ENCODE results near the gene FFAR4. TPM values are rescaled to one million over a fixed set of nuclear protein-coding genes. Genes with fewer than 3 reads are reported as not detected.

Gene FFAR4
- total and polyA plus RNA-seq, 2 of the 4 experiments (the other 2 are of a cell fraction), result not detected

- no TSS peak for BruUV-seq (replicated peaks)
- no peaks in the 10 kb centered on the region for H3K79me1 ChIP-seq (ENCODE audit: low read depth in 1 of 2, low read length in 2 of 2)
- no peak within 1 kb of the TSS for H3K18ac ChIP-seq (ENCODE audit: low read depth, low read length)
- H3K36me3 ChIP-seq (ENCODE audit: control insufficient read depth, insufficient read depth, low read length), result no peaks in the 10 kb centered on the region
- H3K4me1 ChIP-seq (ENCODE audit: control insufficient read depth, insufficient read depth, low read length), result no peaks in the 10 kb centered on the region
- no peak within 1 kb of the TSS for H3K23ac ChIP-seq (ENCODE audit: low read depth, low read length)
- no peak within 1 kb of the TSS for H3K9ac ChIP-seq (ENCODE audit: low read depth, low read length)
- in situ Hi-C loops (cut with MboI; ENCODE audit: low sequenced_read_pairs), result no loop called here
- dilution Hi-C loops (cut with HindIII; ENCODE audit: low sequenced_read_pairs, unreplicated experiment), result no loop called here
- H4K5ac ChIP-seq (ENCODE audit: low read depth, low read length), result no peak within 1 kb of the TSS
- no peak within 1 kb of the TSS for H3K14ac ChIP-seq (replicated peaks; ENCODE audit: low read depth, low read length)
- TF ChIP-seq, protein P1, sequence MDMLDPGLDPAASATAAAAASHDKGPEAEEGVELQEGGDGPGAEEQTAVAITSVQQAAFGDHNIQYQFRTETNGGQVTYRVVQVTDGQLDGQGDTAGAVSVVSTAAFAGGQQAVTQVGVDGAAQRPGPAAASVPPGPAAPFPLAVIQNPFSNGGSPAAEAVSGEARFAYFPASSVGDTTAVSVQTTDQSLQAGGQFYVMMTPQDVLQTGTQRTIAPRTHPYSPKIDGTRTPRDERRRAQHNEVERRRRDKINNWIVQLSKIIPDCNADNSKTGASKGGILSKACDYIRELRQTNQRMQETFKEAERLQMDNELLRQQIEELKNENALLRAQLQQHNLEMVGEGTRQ (IDR thresholded peaks at IDR 0.05; ENCODE audit: low read depth, low read length), result no peak
- TF ChIP-seq CHD1 (IDR thresholded peaks at IDR 0.05; ENCODE audit: low read depth, low read length), result no peak
- no peak for TF ChIP-seq BHLHE40 (IDR thresholded peaks at IDR 0.05; ENCODE audit: low read depth, low read length)
- no peak for TF ChIP-seq RAD21 (IDR thresholded peaks at IDR 0.05; ENCODE audit: low read length)
- TF ChIP-seq SMC3 (IDR thresholded peaks at IDR 0.05; ENCODE audit: low read depth, low read length), result no peak
- TF ChIP-seq MAFK (IDR thresholded peaks at IDR 0.05; ENCODE audit: low read depth, low read length), result no peak
- no peak for TF ChIP-seq MXI1 (IDR thresholded peaks at IDR 0.05; ENCODE audit: borderline replicate concordance, low read depth, low read length)
- no peak for TF ChIP-seq RCOR1 (IDR thresholded peaks at IDR 0.05; ENCODE audit: insufficient replicate concordance, low read length)
- no peak within 1 kb of the TSS for H2BK5ac ChIP-seq (ENCODE audit: low read depth, low read length, poor library complexity, severe bottlenecking)
- ATAC-seq (ENCODE audit: low read depth) (no peak), DNase-seq (no peak)
- H3K27ac ChIP-seq (ENCODE audit: insufficient read depth, low read length), result no peak within 1 kb of the TSS
- H3K9me1 ChIP-seq (ENCODE audit: insufficient read depth, low read length), result no peaks in the 10 kb centered on the region
- H4K91ac ChIP-seq (ENCODE audit: insufficient read depth, low read depth, low read length), result no peak within 1 kb of the TSS
- H2BK120ac ChIP-seq (ENCODE audit: low read depth, low read length), result no peak within 1 kb of the TSS
- no peak within 1 kb of the TSS for H2AFZ ChIP-seq (replicated peaks; ENCODE audit: low read length, poor library complexity)
- WGBS, 2 experiments (ENCODE audit: extremely low coverage in 2 of 2, insufficient read length in 1 of 2), result 29% methylated on average over 1 of the region's 6 CpGs; no CpG with 5 or more reads in 1 of the 2 experiments
- POLR2A ChIA-PET (ENCODE audit: unreplicated experiment), result no interaction called here
- no peak within 1 kb of the TSS for H2BK15ac ChIP-seq (ENCODE audit: low read depth, low read length)
- H3K4ac ChIP-seq (ENCODE audit: low read depth, low read length), result no peak within 1 kb of the TSS
- H2AK5ac ChIP-seq (ENCODE audit: low read depth, low read length), result no peak within 1 kb of the TSS
- no peak within 1 kb of the TSS for H3K4me3 ChIP-seq (ENCODE audit: insufficient read depth, low read depth, low read length)
- no peaks in the 10 kb centered on the region for H4K20me1 ChIP-seq (ENCODE audit: insufficient read depth, low read length)
- no peak within 1 kb of the TSS for H2BK20ac ChIP-seq (ENCODE audit: low read depth, low read length)
- no peak within 1 kb of the TSS for H4K8ac ChIP-seq (ENCODE audit: low read depth in 2 of 2, low read length in 2 of 2)
- H3K56ac ChIP-seq (ENCODE audit: extremely low read depth, insufficient read depth, low read length), result no peak within 1 kb of the TSS
- H3K27me3 ChIP-seq (ENCODE audit: control insufficient read depth, insufficient read depth, low read length), result peaks cover 12% of the 10 kb centered on the region
- no peak within 1 kb of the TSS for H2AK9ac ChIP-seq (replicated peaks; ENCODE audit: low read depth, low read length, poor library complexity)
- H3K9me3 ChIP-seq (ENCODE audit: control insufficient read depth, insufficient read depth, low read length), result no peaks in the 10 kb centered on the region
- CTCF ChIA-PET, result interaction anchor here (0.6 kb wide), 1 partner anchor 136 kb away, joined by 3 read pairs; no protein-coding TSS in a partner anchor
- intact Hi-C loops (cut with micrococcal nuclease), result no loop called here
- H3K4me2 ChIP-seq (ENCODE audit: low read depth, low read length), result no peak within 1 kb of the TSS
Observed at GRCh38 chr10:93612311-93612710, 45.8 kb downstream of the FFAR4 start, which contains the start of gene PDE6C. PDE6C (plus strand) TSS chr10:93612537; CDS start chr10:93612726, 189 bp downstream.
